Keratinocyte (primary cell): Measurements from ENCODE around the gene REEP6. TPM values are rescaled to one million over a fixed set of nuclear protein-coding genes. Genes with fewer than 3 reads are reported as not detected.

Experiments
- DNase-seq: peaks from one replicate; pipeline ENCODE4 v3.0.0-alpha.2; 2011; ENCODE audit warnings: low read depth, missing footprints, low spot score
- FAIRE-seq: peaks from 2 replicates; lab custom pipeline; 2011; peaks lifted over from hg19 to GRCh38; lab: Jason Lieb, UNC
- H2AFZ ChIP-seq: 2 replicates; pipeline ENCODE4 v1.6.0; 2012; ENCODE audit warnings: low read length, control low read depth, inconsistent platforms; ENCODE audit not compliant: control insufficient read depth
- H3K27ac ChIP-seq: 2 replicates; pipeline ENCODE4 v1.5.1; 2011; ENCODE audit warnings: low read length; ENCODE audit not compliant: control insufficient read depth, insufficient read depth
- H3K27me3 ChIP-seq: 3 replicates; pipeline ENCODE4 v1.6.0; 2011; ENCODE audit warnings: low read length; ENCODE audit not compliant: control insufficient read depth, insufficient read depth; ENCODE audit errors: extremely low read depth
- H3K36me3 ChIP-seq, 2 experiments: 2 replicates in 1 of 2; 3 replicates in 1 of 2; pipeline ENCODE4 v1.5.1; 2011; ENCODE audit warnings: low read length in 2 of 2, mild to moderate bottlenecking in 1 of 2; ENCODE audit not compliant: control insufficient read depth in 2 of 2, insufficient read depth in 2 of 2; ENCODE audit errors: extremely low read depth in 1 of 2
- H3K4me1 ChIP-seq: 3 replicates; pipeline ENCODE4 v1.5.1; 2011; ENCODE audit warnings: low read length; ENCODE audit not compliant: control insufficient read depth, insufficient read depth; ENCODE audit errors: extremely low read depth
- H3K4me2 ChIP-seq: 3 replicates; pipeline ENCODE4 v1.6.0; 2011; ENCODE audit warnings: low read depth, low read length; ENCODE audit not compliant: control insufficient read depth, insufficient read depth; ENCODE audit errors: extremely low read depth
- H3K4me3 ChIP-seq, 3 experiments: fragments of 200-600 bp in 1 of 3; sonication (generic) in 1 of 3; 2 replicates in 2 of 3; 3 replicates in 1 of 3; pipeline ENCODE4 v1.5.1; 2011 to 2016; ENCODE audit warnings: low read length in 3 of 3, mild to moderate bottlenecking in 3 of 3, control low read depth in 2 of 3, inconsistent platforms in 1 of 3, low read depth in 1 of 3, mixed read lengths in 1 of 3, mixed run types in 1 of 3, moderate library complexity in 1 of 3; ENCODE audit not compliant: control insufficient read depth in 2 of 3, insufficient read depth in 2 of 3; ENCODE audit errors: extremely low read depth in 1 of 3
- H3K79me2 ChIP-seq: 2 replicates; pipeline ENCODE4 v1.6.0; 2012; ENCODE audit warnings: low read length; ENCODE audit not compliant: control insufficient read depth, insufficient read depth
- H3K9ac ChIP-seq: 3 replicates; pipeline ENCODE4 v1.6.0; 2011; ENCODE audit warnings: low read length; ENCODE audit not compliant: control insufficient read depth, insufficient read depth; ENCODE audit errors: extremely low read depth
- H3K9me1 ChIP-seq: 3 replicates; pipeline ENCODE4 v1.6.0; 2011; ENCODE audit warnings: low read length; ENCODE audit not compliant: control insufficient read depth, insufficient read depth; ENCODE audit errors: extremely low read depth
- H3K9me3 ChIP-seq: 2 replicates; pipeline ENCODE4 v1.5.1; 2012; ENCODE audit warnings: low read depth, low read length; ENCODE audit not compliant: control insufficient read depth
- H4K20me1 ChIP-seq: 3 replicates; pipeline ENCODE4 v1.6.0; 2011; ENCODE audit warnings: low read length; ENCODE audit not compliant: control insufficient read depth, insufficient read depth; ENCODE audit errors: extremely low read depth
- EZH2 ChIP-seq: IDR thresholded peaks from one replicate; pipeline ENCODE4 v1.6.1; 2012; ENCODE audit warnings: inconsistent platforms, mild to moderate bottlenecking, low read length, moderate library complexity
- dilution Hi-C: fragments of 300-500 bp; cut with MboI; formaldehyde crosslinking; loops from one replicate; pipeline ENCODE4 v1.7.0; 2020; ENCODE audit warnings: low sequenced_read_pairs; ENCODE audit not compliant: extremely low pct_ligation_motif_present
- polyA plus RNA-seq, 5 experiments: library from polyadenylated mRNA; depleted of rRNA in 3 of 5; stranded (reverse) in 3 of 5; stranded (forward) in 1 of 5; unstranded in 1 of 5; fragments of >200 nt; gene quantifications; 1 replicate in 1 of 5; 2 replicates in 3 of 5; 3 replicates in 1 of 5; pipeline versions ENCODE4 v1.2.1 to v1.2.3, GENCODE V29; 2011 to 2012; ENCODE audit warnings: missing spikeins in 2 of 5, low read depth in 1 of 5, low replicate concordance in 1 of 5
- TF ChIP-seq, protein P1 (sequence below), 3 experiments: IDR thresholded peaks in 1 of 3; conservative IDR thresholded peaks in 1 of 3; optimal IDR thresholded peaks in 1 of 3; 2 replicates in 2 of 3; 3 replicates in 1 of 3; pipeline versions ENCODE3 to v1.5.1; 2011; ENCODE audit warnings: low read length in 3 of 3, mild to moderate bottlenecking in 3 of 3, moderate library complexity in 2 of 3, control low read depth in 1 of 3, inconsistent platforms in 1 of 3; ENCODE audit not compliant: insufficient read depth in 2 of 3; ENCODE audit errors: extremely low read depth in 1 of 3

REEP6 gene
- polyA plus RNA-seq, 1 donor (not counting 4 experiments of a cell fraction or from before 2014, with no cell fraction given), result 1.2 TPM

DNA sequence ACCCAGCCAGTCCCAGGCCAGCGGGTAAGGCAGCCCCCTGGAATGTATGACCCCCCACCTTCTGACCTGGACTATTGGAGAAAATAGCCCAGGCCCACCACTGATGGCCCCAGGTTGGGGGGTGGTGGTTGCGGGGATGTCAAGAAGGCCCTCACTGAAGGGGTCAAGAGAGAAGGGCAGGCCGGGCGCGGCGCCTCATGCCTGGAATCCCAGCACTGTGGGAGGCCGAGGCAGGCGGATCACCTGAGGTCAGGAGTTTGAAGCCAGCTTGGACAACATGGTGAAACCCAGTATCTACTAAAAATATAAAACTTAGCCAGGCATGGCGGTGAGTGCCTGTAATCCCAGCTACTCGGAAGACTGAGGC is 23.3 kb downstream of the REEP6 start:
- Histone ChIP-seq H3K4me3 (no peak overlapping the region), H3K9me3 (no peaks in the 10 kb centered on the region), H3K79me2 (no peaks in the 10 kb centered on the region), H4K20me1 (no peaks in the 10 kb centered on the region), H3K4me2 (no peak overlapping the region), H3K27ac (no peak overlapping the region), H3K27me3 (no peaks in the 10 kb centered on the region), H3K4me1 (peaks cover 4% of the 10 kb centered on the region), H2AFZ (no peak overlapping the region), H3K9ac (no peak overlapping the region), H3K36me3 (peaks cover 0 to 2% of the 10 kb centered on the region in 2 experiments), H3K9me1 (no peaks in the 10 kb centered on the region)
- FAIRE-seq (no peak), DNase-seq (no peak)
- TF ChIP-seq, protein P1, sequence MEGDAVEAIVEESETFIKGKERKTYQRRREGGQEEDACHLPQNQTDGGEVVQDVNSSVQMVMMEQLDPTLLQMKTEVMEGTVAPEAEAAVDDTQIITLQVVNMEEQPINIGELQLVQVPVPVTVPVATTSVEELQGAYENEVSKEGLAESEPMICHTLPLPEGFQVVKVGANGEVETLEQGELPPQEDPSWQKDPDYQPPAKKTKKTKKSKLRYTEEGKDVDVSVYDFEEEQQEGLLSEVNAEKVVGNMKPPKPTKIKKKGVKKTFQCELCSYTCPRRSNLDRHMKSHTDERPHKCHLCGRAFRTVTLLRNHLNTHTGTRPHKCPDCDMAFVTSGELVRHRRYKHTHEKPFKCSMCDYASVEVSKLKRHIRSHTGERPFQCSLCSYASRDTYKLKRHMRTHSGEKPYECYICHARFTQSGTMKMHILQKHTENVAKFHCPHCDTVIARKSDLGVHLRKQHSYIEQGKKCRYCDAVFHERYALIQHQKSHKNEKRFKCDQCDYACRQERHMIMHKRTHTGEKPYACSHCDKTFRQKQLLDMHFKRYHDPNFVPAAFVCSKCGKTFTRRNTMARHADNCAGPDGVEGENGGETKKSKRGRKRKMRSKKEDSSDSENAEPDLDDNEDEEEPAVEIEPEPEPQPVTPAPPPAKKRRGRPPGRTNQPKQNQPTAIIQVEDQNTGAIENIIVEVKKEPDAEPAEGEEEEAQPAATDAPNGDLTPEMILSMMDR (optimal IDR thresholded peaks at IDR 0.05 in 1 of 3, IDR thresholded peaks at IDR 0.05 in 1 of 3, conservative IDR thresholded peaks at IDR 0.05 in 1 of 3; ENCODE audit: extremely low read depth in 1 of 3, insufficient read depth in 2 of 3, low read length in 3 of 3), result no peak
- TF ChIP-seq EZH2, result no peak
- dilution Hi-C loops, result no loop called here

DNA sequence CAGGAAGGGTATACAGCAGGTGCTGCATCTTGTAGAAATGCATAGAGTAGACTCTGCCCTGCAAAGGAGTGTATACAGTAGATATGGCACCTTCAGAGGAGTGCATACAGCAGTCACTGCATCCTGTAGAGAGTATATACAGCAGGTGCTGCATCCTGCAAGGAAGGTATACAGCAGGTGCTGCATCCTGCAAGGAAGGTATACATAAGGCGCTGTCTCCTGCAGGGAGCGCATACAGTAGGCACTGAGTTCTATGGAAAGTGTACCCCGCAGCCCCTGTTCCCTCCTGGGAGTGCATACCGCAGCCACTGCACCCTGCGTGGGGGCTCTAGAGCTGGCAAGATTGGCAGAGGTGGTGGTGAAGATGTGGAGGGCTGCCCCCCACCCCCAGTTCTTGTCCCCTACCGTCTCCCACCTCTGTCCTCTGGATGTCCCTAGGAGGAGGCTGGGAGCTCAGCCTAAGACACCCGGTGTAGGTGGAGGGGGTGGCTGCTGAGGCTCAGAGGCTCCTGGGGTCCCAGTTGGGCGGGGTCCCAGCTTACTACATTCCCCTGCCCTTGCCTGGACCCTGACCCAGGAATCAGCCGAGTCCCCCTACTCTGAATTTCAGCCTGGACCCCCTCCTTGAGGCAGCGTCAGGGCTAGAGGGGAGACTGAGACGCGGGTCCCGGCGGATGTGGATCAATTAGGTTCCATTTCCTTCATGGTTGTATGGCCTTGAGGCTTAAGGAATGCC is 24.2 kb downstream of the REEP6 start:
- Histone ChIP-seq H3K9me1 (no peaks in the 10 kb centered on the region), H3K79me2 (no peaks in the 10 kb centered on the region), H2AFZ (no peak overlapping the region), H3K4me3 (no peak overlapping the region), H3K9ac (no peak overlapping the region), H3K4me1 (peaks cover 4% of the 10 kb centered on the region), H3K27me3 (no peaks in the 10 kb centered on the region), H4K20me1 (no peaks in the 10 kb centered on the region), H3K27ac (no peak overlapping the region), H3K36me3 (no peaks in the 10 kb centered on the region), H3K4me2 (no peak overlapping the region), H3K9me3 (no peaks in the 10 kb centered on the region)
- TF ChIP-seq, protein P1 (optimal IDR thresholded peaks at IDR 0.05 in 1 of 3, IDR thresholded peaks at IDR 0.05 in 1 of 3, conservative IDR thresholded peaks at IDR 0.05 in 1 of 3; ENCODE audit: extremely low read depth in 1 of 3, insufficient read depth in 2 of 3, low read length in 3 of 3), result no peak
- no peak for TF ChIP-seq EZH2
- dilution Hi-C loops, result no loop called here
- DNase-seq (no peak), FAIRE-seq (no peak)
